ENCODE measurements around the gene DDAH1.

DNA sequence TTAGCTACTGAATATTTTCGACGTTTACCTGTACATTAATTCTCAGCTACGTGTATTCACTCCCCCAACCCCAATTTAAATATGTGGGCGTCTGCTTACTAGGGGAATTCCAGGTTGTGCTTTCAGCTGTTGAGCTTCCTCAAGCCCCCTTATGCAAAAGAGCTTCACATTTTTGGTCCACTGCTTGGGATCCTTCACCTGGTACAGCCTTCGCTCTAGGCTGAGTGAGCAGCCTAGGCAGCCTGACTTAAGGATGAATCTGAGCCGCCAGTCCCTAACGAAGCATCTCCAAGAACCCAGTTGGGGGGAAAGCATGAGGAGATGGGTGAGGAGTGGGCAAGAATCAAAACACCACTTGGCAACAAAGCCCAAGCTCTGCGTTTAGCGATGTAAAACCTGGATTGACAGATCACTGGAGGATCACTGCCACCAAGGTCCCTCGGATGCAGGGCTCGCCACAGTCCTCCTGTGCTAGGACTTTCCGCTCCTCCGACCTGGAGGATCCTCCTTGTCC lies 189.2 kb downstream of the DDAH1 start:
- TF ChIP-seq CTCF (IDR thresholded peaks at IDR 0.05) (no peak), POLR2A (IDR thresholded peaks at IDR 0.05) (no peak)
